ENCODE measurements around the gene GRID1. TPM values are rescaled to one million over a fixed set of nuclear protein-coding genes. Genes with fewer than 3 reads are reported as not detected.

Gene GRID1
- total and polyA plus RNA-seq, 7 experiments from 2014 or later = not detected

DNA sequence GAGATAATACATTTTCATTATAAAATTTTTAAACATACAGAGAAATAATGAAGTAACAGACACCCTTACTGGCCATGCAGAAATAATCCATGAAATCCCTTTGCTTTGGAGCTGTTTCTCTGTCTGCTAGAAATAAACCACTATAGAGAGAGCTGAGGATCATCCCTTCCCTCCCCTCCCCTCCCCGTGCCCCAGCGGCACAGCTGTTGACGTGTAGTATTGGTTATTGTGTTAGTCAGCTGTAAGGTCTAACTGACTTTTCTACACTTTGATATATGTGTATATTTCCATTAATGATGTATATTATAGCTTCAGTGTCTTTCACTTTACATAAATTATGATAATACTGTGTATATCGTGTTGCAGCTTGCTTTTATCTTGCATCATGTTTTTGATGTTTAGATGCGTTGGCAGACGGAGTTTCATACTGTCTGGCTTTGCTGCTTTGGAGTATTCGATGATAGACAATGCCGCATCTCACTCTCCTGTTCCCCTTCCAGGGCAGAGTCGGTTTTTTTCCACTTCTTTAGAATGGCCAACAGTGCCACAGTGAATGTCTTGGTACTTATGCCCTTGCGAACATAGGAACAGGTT, 27.4 kb upstream of the GRID1 start:
- ATAC-seq (no peak), DNase-seq (no peak)
- no peak overlapping the region for H3K4me3 ChIP-seq (ENCODE audit: low read length)
- Mint-ChIP-seq H3K4me1 (peaks cover 0 to 19% (median 10%) of the 10 kb centered on the region in 7 donors), H3K27me3 (peaks cover 4 to 58% (median 6%) of the 10 kb centered on the region in 5 donors), H3K9me3 (peaks cover 0 to 2% (median 0%) of the 10 kb centered on the region in 11 donors), H3K27ac (peak overlapping the region in 1 of 9 donors; percentile 30), H3K4me3 (peak overlapping the region in 2 of 10 donors; percentile 5 to 11), H3K36me3 (no peaks in the 10 kb centered on the region)
- H3K4me1 ChIP-seq (ENCODE audit: control insufficient read depth in 2 of 2, insufficient read depth in 2 of 2, low read length in 2 of 2) = no peaks in the 10 kb centered on the region
- no peaks in the 10 kb centered on the region for H3K27me3 ChIP-seq (ENCODE audit: control insufficient read depth in 2 of 2, insufficient read depth in 2 of 2, low read length in 2 of 2)
- no peak overlapping the region for H3K27ac ChIP-seq (ENCODE audit: low read depth, low read length)
- intact Hi-C loops (cut with micrococcal nuclease) = no loop called here
- ChIA-PET CTCF (interaction anchor here (1.1 kb wide), 1 partner anchor 18 kb away, joined by 3 read pairs; no protein-coding TSS in a partner anchor), POLR2A (interaction anchor here (0.6 kb wide), 1 partner anchor 122 kb away, joined by 3 read pairs; no protein-coding TSS in a partner anchor)
- H3K9me3 ChIP-seq (ENCODE audit: control insufficient read depth in 2 of 3, low read length in 3 of 3) = no peaks in the 10 kb centered on the region
- no peaks in the 10 kb centered on the region for H3K36me3 ChIP-seq (ENCODE audit: control insufficient read depth in 2 of 3, insufficient read depth in 3 of 3, low read length in 3 of 3)

DNA sequence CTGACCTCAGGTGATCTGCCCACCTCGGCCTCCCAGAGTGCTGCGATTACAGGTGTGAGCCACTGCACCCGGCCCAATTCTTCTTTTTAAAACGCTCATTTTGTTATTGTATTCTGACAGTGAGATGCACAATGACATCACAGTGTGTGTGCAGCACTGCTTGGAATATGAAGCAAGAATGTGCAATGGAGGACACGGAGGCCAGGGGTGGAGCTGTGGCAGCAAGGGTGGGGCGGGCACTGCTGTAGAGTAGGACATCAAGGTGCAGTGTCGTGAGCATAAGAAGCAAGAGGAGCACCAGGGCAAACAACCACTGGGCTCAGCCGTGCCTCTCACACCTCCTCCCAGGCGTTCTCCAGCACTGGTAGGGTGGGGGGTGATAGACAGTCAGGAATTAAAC, 26.8 kb upstream of the GRID1 start:
- DNase-seq = no peak
- peaks cover 0 to 2% (median 0%) of the 10 kb centered on the region in 11 donors for H3K9me3 Mint-ChIP-seq
- Histone ChIP-seq H3K9me3 (ENCODE audit: control insufficient read depth in 2 of 3, low read length in 3 of 3) (no peaks in the 10 kb centered on the region), H3K4me1 (ENCODE audit: control insufficient read depth in 2 of 2, insufficient read depth in 2 of 2, low read length in 2 of 2) (no peaks in the 10 kb centered on the region), H3K4me3 (ENCODE audit: low read length) (no peak overlapping the region), H3K27me3 (ENCODE audit: control insufficient read depth in 2 of 2, insufficient read depth in 2 of 2, low read length in 2 of 2) (no peaks in the 10 kb centered on the region), H3K27ac (ENCODE audit: low read depth, low read length) (no peak overlapping the region), H3K36me3 (ENCODE audit: control insufficient read depth in 2 of 3, insufficient read depth in 3 of 3, low read length in 3 of 3) (no peaks in the 10 kb centered on the region)
- POLR2A ChIA-PET = no interaction called here
- H3K4me1 Mint-ChIP-seq = peaks cover 0 to 21% (median 10%) of the 10 kb centered on the region in 7 donors
- intact Hi-C loops (cut with micrococcal nuclease) = no loop called here
- H3K4me3 Mint-ChIP-seq = peak overlapping the region in 1 of 10 donors; percentile 18
- peaks cover 6 to 60% (median 8%) of the 10 kb centered on the region in 5 donors for H3K27me3 Mint-ChIP-seq
- CTCF ChIA-PET = interaction anchor here (1.1 kb wide), 1 partner anchor 18 kb away, joined by 3 read pairs; no protein-coding TSS in a partner anchor
- peaks cover 0 to 2% (median 0%) of the 10 kb centered on the region in 5 donors for H3K36me3 Mint-ChIP-seq
- peak overlapping the region in 1 of 9 donors; percentile 65 for H3K27ac Mint-ChIP-seq
- no peak for ATAC-seq

DNA sequence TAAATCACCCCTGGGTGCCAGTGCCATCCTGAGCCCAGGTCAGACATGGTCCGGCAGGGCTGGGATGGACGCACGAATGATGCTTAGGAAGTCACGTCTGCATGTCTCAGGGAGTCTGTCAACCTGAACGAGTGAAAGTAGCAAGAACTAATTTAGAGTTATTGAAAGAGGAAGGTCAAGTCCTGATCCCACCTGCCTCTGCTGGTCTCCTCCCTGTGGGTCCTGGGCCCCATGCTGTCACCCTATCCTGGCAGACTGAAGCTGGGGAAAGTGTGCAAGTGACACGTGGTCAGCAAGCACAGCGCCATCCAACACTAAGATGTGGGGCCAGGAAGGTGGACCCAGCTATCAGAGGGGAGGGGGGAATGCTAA, 26.1 kb upstream of the GRID1 start:
- peaks cover 0 to 25% (median 10%) of the 10 kb centered on the region in 7 donors for H3K4me1 Mint-ChIP-seq
- H3K9me3 Mint-ChIP-seq = peaks cover 0 to 2% (median 0%) of the 10 kb centered on the region in 11 donors
- DNase-seq (no peak), ATAC-seq (no peak)
- CTCF ChIA-PET = no interaction called here
- peaks cover 11 to 63% (median 14%) of the 10 kb centered on the region in 5 donors for H3K27me3 Mint-ChIP-seq
- POLR2A ChIA-PET = no interaction called here
- H3K4me3 Mint-ChIP-seq = no peak overlapping the region
- Histone ChIP-seq H3K4me1 (ENCODE audit: control insufficient read depth in 2 of 2, insufficient read depth in 2 of 2, low read length in 2 of 2) (no peaks in the 10 kb centered on the region), H3K9me3 (ENCODE audit: control insufficient read depth in 2 of 3, low read length in 3 of 3) (no peaks in the 10 kb centered on the region), H3K4me3 (ENCODE audit: low read length) (no peak overlapping the region), H3K27ac (ENCODE audit: low read depth, low read length) (no peak overlapping the region), H3K27me3 (ENCODE audit: control insufficient read depth in 2 of 2, insufficient read depth in 2 of 2, low read length in 2 of 2) (no peaks in the 10 kb centered on the region), H3K36me3 (ENCODE audit: control insufficient read depth in 2 of 3, insufficient read depth in 3 of 3, low read length in 3 of 3) (no peaks in the 10 kb centered on the region)
- peaks cover 0 to 3% (median 0%) of the 10 kb centered on the region in 5 donors for H3K36me3 Mint-ChIP-seq
- intact Hi-C loops (cut with micrococcal nuclease) = no loop called here
- H3K27ac Mint-ChIP-seq = no peak overlapping the region

DNA sequence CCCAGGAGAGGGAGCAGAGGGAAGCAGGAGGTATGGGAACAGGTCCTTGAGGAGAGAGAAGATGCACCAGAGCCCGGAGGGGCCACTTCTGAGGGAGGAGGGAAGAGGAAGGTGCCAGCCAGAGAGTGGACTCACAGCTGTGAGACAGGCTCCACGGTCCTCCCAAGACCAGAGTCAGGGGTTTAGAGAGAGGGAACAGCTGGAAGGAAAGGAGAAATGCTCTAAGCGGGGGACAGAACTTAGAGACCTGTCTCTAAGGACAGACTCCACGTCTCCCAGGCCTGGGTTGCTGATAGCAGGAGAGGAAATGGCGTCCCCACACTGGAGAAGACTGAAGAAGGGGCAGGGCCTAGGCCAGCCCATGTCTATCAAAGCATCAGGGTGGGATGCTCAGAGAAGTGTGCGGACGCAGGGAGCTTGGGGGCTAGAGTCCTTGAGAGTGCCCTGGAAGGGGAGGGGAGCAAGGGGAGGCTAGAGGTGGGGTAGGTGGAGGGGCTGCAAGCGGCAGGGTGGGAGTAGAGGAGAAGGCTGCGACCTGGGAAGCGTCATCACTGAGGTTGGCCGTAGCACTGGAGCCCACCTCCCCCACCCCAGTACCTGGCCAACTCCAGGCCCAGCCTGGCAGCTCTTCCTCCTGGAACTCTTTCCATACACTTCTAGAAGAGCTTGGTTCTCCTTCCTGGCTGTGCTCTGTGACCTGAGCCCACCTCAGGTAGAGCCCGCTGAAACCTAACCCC, 25.6 kb upstream of the GRID1 start:
- no peak overlapping the region for H3K27ac ChIP-seq (ENCODE audit: low read depth, low read length)
- H3K36me3 ChIP-seq (ENCODE audit: control insufficient read depth in 2 of 3, insufficient read depth in 3 of 3, low read length in 3 of 3) = no peaks in the 10 kb centered on the region
- ATAC-seq = no peak
- Mint-ChIP-seq H3K27me3 (peaks cover 16 to 69% (median 20%) of the 10 kb centered on the region in 5 donors), H3K9me3 (peaks cover 0 to 2% (median 0%) of the 10 kb centered on the region in 11 donors), H3K4me3 (no peak overlapping the region), H3K4me1 (peaks cover 0 to 25% (median 10%) of the 10 kb centered on the region in 7 donors), H3K27ac (peak overlapping the region in 1 of 9 donors; percentile 59), H3K36me3 (peaks cover 0 to 3% (median 0%) of the 10 kb centered on the region in 5 donors)
- ChIA-PET POLR2A (no interaction called here), CTCF (interaction anchor here (0.7 kb wide), 1 partner anchor 8 kb away, joined by 3 read pairs; no protein-coding TSS in a partner anchor)
- no peaks in the 10 kb centered on the region for H3K9me3 ChIP-seq (ENCODE audit: control insufficient read depth in 2 of 3, low read length in 3 of 3)
- no peaks in the 10 kb centered on the region for H3K27me3 ChIP-seq (ENCODE audit: control insufficient read depth in 2 of 2, insufficient read depth in 2 of 2, low read length in 2 of 2)
- no peak overlapping the region for H3K4me3 ChIP-seq (ENCODE audit: low read length)
- H3K4me1 ChIP-seq (ENCODE audit: control insufficient read depth in 2 of 2, insufficient read depth in 2 of 2, low read length in 2 of 2) = no peaks in the 10 kb centered on the region
- intact Hi-C loops (cut with micrococcal nuclease) = no loop called here
- no peak for DNase-seq

DNA sequence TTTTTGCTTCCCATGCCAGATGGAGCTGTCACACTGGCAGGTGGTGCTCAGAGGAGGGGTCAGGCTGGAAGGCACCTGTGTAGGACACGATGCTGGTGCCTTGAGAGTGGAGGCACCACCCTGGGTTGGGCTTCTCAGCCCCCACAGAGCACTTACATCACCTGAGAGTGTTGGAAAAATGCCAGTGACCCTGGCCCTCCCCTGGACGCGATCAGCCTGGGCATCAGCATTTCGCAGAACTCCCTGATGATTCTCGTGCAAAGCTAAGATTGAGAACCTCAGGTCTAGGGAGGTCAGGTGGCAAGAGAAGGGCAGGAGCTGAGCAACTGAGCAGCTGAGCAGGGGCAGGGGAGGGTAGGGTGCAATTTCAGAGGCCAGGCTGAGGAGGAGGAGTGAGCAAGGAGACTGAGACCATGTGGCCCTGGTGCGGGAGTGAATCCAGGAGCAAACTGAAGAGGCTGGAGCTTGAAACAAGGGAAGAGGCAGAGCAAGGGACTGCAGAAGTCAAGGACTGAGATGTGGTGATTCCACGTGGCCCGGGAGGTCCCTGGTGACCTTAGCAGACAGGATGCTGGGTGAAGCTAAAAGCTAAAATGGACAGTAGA, 24.7 kb upstream of the GRID1 start:
- Mint-ChIP-seq H3K4me3 (peak overlapping the region in 1 of 10 donors; percentile 40), H3K36me3 (peaks cover 0 to 3% (median 0%) of the 10 kb centered on the region in 5 donors), H3K27ac (no peak overlapping the region), H3K9me3 (peaks cover 0 to 2% (median 0%) of the 10 kb centered on the region in 11 donors), H3K27me3 (peaks cover 16 to 70% (median 20%) of the 10 kb centered on the region in 5 donors), H3K4me1 (peaks cover 0 to 25% (median 10%) of the 10 kb centered on the region in 7 donors)
- no peak for DNase-seq
- no peak overlapping the region for H3K27ac ChIP-seq (ENCODE audit: low read depth, low read length)
- no peak for ATAC-seq
- H3K4me1 ChIP-seq (ENCODE audit: control insufficient read depth in 2 of 2, insufficient read depth in 2 of 2, low read length in 2 of 2) = no peaks in the 10 kb centered on the region
- no peak overlapping the region for H3K4me3 ChIP-seq (ENCODE audit: low read length)
- CTCF ChIA-PET = interaction anchor here (0.6 to 0.7 kb wide), 2 partner anchors 9 to 11 kb away, joined by 3 read pairs; no protein-coding TSS in a partner anchor
- no peaks in the 10 kb centered on the region for H3K9me3 ChIP-seq (ENCODE audit: control insufficient read depth in 2 of 3, low read length in 3 of 3)
- POLR2A ChIA-PET = no interaction called here
- intact Hi-C loops (cut with micrococcal nuclease) = no loop called here
- H3K36me3 ChIP-seq (ENCODE audit: control insufficient read depth in 2 of 3, insufficient read depth in 3 of 3, low read length in 3 of 3) = no peaks in the 10 kb centered on the region
- H3K27me3 ChIP-seq (ENCODE audit: control insufficient read depth in 2 of 2, insufficient read depth in 2 of 2, low read length in 2 of 2) = no peaks in the 10 kb centered on the region

DNA sequence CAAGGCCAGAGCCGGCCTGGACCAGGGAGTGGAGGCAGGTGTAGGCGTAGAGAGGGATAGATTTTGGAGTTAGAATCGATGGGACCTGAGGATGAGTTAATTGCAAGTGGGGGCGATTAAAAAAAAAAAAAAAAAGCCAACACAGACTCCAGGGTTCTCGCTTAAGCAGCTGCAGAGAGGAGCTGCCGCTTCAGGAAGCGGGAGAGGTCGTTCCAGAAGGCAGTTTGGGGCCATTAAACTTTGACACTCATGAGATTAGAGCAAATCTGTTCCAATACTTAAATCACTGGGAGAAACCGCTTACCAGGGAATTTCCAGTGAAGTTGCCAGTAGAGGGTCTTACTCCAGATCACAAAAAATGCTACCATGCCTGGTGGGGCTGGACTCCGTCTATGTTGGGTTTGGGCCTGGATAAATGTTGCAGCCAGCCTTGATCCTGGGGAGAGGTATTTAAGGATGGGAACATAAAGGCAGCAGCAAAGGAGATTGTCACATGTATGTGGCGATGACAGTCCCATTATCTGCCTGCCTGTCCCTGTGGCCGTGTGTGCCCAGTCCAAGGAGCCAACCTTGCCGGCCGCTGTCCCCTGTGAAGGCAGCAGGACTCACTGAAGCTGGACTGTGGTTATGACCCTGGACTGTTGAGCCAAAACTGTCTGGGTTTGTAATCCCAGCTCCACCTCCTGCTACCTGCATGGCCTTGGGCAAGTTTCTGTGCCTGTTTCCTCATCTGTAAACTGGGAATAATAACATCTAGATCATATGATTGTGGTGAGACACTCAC, 23.9 kb upstream of the GRID1 start:
- ATAC-seq = no peak
- H3K27ac Mint-ChIP-seq = peak overlapping the region in 2 of 9 donors; percentile 37 to 86
- POLR2A ChIA-PET = no interaction called here

More for the DNA sequence above, 23.9 kb upstream of the GRID1 start:
- H3K4me3 Mint-ChIP-seq = peak overlapping the region in 8 of 10 donors; percentile 6 to 84 (median 56)
- H3K4me1 Mint-ChIP-seq = peaks cover 0 to 25% (median 10%) of the 10 kb centered on the region in 7 donors
- H3K36me3 ChIP-seq (ENCODE audit: control insufficient read depth in 2 of 3, insufficient read depth in 3 of 3, low read length in 3 of 3) = no peaks in the 10 kb centered on the region
- intact Hi-C loops (cut with micrococcal nuclease) = no loop called here
- H3K4me3 ChIP-seq (ENCODE audit: low read length) = no peak overlapping the region
- CTCF ChIA-PET = interaction anchor here (0.6 kb wide), 2 partner anchors 12 to 1471 kb away, joined by 3 to 4 read pairs; no protein-coding TSS in a partner anchor
- no peaks in the 10 kb centered on the region for H3K27me3 ChIP-seq (ENCODE audit: control insufficient read depth in 2 of 2, insufficient read depth in 2 of 2, low read length in 2 of 2)
- peaks cover 0 to 2% (median 0%) of the 10 kb centered on the region in 11 donors for H3K9me3 Mint-ChIP-seq
- H3K36me3 Mint-ChIP-seq = peaks cover 0 to 3% (median 0%) of the 10 kb centered on the region in 5 donors
- no peak overlapping the region for H3K27ac ChIP-seq (ENCODE audit: low read depth, low read length)
- DNase-seq = no peak
- H3K4me1 ChIP-seq (ENCODE audit: control insufficient read depth in 2 of 2, insufficient read depth in 2 of 2, low read length in 2 of 2) = no peaks in the 10 kb centered on the region
- H3K9me3 ChIP-seq (ENCODE audit: control insufficient read depth in 2 of 3, low read length in 3 of 3) = no peaks in the 10 kb centered on the region
- peaks cover 16 to 70% (median 20%) of the 10 kb centered on the region in 5 donors for H3K27me3 Mint-ChIP-seq
